Measurements from ENCODE around the gene TUBGCP2.
"Not testable (repeated sequence)": the region's sequence is repeated elsewhere in the genome, so short reads cannot be mapped to it uniquely, and the experiment has no call there.

The TUBGCP2 gene

GRCh38 chr10:133245439-133246235, 63.0 kb downstream of the TUBGCP2 start:
- no peak for DNase-seq (ENCODE audit: low spot score)

DNA sequence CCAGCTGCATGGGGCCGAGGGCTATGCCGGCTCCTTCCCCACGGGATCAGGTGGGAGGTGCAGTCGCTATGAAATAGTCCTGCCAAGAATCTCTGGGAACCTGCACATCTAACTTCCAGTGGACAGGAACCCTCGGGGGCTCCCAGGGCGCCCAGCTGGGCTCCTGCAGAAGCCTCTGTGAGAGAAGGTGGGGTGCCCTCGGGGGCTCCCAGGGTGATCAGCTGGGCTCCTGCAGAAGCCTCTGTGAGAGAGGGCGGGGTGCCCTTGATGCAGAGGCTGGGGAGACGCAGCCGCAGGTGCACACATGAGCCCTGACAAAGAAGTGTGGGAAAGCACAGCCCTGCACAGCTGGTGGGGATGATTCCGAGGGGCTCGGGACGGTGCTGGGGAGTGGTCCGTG, 65.1 kb downstream of the TUBGCP2 start:
- DNase-seq (ENCODE audit: low spot score), result no peak

GRCh38 chr10:133242611-133243356, 65.9 kb downstream of the TUBGCP2 start:
- DNase-seq (ENCODE audit: low spot score), result no peak

GRCh38 chr10:133241501-133242205, 67.0 kb downstream of the TUBGCP2 start:
- DNase-seq (ENCODE audit: low spot score), result no peak

- DNase-seq (ENCODE audit: low spot score), result no peak
Observed at GRCh38 chr10:133239990-133240389, 68.7 kb downstream of the TUBGCP2 start.

GRCh38 chr10:133238466-133238804, 70.2 kb downstream of the TUBGCP2 start:
- DNase-seq (ENCODE audit: low spot score), result no peak

GRCh38 chr10:133237588-133238465, 70.8 kb downstream of the TUBGCP2 start, which contains the start of gene VENTX:
Gene VENTX, plus strand, starts transcription at chr10:133237855. Its CDS starts 60 bp downstream, at chr10:133237915.
- DNase-seq (ENCODE audit: low spot score), result no peak

GRCh38 chr10:133237241-133237587, 71.5 kb downstream of the TUBGCP2 start:
- no peak for DNase-seq (ENCODE audit: low spot score)

DNA sequence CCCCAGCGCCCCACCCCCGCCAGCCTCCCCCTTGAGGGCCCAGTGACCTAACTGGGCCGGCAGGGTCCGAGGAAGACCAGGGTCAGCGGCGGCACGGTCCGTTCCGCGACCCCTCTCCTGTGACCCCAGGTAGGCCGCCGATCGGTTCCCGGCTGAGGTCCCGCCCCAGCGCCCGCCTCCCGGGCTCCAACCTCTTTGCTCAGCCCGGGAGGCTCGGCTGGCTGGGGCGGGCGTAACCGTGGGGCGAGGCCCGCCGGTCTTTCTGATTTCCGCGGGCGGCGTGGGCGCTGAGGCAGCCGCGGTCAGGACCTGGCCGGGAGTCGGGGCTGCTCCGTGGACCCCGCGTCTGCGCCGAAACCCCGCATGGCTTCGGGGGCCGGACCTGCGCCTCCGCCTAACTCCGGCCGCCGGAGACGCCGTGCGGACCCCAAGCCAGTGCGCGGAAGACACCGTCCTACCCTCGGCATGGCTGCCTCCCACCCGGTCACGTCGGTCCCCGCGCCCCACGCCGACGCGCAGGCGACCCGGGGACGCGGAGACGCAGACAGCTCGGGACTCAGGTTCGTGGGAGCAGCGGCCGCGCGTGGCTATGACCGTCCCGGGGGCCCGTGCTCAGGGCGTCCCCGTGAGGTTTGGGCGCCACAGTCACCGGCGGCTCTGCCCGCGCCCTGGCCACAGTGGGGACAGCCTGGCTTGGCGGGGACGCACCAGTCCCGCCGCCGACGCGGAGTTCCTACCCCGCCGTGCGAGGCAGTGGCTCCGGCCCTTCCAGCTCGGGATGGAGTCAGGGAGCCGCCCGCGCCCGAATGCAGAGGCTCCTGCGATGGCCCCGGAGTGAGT, 72.1 kb downstream of the TUBGCP2 start:
- no peak for DNase-seq (ENCODE audit: low spot score)

DNA sequence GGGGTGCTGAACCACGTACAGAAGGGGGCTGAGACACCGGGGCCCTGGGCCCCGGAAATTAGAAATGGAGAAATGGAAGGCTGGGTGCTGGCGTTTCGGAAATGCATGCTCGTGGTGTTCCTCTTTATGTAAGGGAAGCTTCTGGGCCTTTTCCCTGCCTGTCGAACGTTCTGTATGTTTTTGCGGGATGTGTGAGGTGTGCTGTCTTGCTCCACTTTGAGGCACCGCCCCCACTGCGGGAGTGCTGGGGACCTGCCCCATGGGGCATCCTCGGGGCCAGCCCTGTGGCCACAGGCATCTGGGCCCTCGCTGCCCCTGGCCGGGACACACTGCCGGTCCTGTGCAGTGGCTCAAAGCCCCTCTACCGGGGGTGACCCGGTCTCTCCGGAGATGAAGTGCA, 72.7 kb downstream of the TUBGCP2 start:
- DNase-seq (ENCODE audit: low spot score), result no peak

DNA sequence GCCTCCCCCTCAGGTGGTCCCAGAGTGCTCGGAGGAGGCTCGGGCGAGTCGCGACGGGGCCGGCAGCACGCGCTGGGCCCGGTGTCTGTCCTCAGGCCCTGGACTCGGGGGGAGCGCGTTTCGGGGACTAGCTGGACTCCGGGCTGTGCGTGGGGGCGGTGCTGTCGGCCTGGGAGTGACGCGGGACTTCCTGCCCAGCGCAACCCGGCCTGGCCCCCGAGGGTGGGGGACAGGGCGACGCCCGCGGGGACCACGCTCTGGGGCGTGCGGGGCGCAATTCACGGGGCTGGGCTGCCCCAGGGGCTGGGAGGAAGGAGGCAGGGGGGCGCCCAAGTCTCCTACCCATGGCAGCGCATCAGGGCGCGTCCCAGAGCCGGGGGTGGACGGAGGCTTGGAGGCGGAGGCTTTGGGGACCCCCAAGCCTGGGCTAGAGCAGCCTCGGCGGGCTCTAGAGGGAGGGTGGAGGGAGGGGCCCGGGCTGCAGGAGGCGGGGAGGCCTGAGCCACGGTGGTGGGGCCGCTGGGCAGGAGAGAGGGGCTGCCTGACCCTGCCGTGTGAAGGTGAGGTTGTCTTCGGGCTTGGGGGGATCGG, 73.3 kb downstream of the TUBGCP2 start:
- DNase-seq (ENCODE audit: low spot score), result no peak

GRCh38 chr10:133234796-133235195, 73.9 kb downstream of the TUBGCP2 start:
- not testable (repeated sequence) for DNase-seq (ENCODE audit: low spot score)

GRCh38 chr10:133231946-133232574, 76.6 kb downstream of the TUBGCP2 start:
- no peak for DNase-seq (ENCODE audit: low spot score)

GRCh38 chr10:133231244-133231945, 77.3 kb downstream of the TUBGCP2 start:
- DNase-seq (ENCODE audit: low spot score), result no peak

DNA sequence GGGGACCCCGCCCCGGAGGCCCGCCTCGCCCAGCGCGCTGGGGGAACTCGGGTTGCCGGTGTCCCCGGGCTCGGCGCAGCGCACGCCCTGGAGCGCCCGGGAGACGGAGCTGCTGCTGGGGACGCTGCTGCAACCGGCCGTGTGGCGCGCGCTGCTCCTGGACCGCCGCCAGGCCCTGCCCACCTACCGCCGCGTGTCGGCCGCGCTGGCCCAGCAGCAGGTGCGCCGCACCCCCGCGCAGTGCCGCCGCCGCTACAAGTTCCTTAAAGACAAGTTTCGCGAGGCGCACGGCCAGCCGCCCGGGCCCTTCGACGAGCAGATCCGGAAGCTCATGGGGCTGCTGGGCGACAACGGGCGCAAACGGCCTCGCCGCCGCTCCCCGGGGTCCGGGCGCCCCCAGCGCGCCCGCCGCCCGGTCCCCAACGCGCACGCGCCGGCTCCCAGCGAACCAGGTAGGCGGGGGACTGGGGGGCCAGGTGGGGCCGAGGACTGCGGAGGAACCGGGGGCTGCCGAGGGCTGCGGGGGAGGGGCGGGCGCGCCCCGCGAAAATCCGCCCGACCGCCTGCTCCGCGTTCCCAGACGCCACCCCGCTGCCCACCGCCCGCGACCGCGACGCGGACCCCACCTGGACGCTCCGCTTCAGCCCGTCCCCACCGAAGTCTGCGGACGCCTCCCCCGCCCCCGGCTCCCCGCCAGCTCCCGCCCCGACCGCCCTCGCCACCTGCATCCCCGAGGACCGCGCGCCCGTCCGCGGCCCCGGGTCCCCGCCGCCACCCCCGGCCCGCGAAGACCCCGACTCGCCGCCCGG, 78.1 kb downstream of the TUBGCP2 start:
- no peak for DNase-seq (ENCODE audit: low spot score)

- no peak for DNase-seq (ENCODE audit: low spot score)
Observed at GRCh38 chr10:133230044-133230361, 78.7 kb downstream of the TUBGCP2 start, which contains the start of gene UTF1. Gene UTF1, plus strand, starts transcription at chr10:133230217. Its CDS starts 72 bp downstream, at chr10:133230289.

DNA sequence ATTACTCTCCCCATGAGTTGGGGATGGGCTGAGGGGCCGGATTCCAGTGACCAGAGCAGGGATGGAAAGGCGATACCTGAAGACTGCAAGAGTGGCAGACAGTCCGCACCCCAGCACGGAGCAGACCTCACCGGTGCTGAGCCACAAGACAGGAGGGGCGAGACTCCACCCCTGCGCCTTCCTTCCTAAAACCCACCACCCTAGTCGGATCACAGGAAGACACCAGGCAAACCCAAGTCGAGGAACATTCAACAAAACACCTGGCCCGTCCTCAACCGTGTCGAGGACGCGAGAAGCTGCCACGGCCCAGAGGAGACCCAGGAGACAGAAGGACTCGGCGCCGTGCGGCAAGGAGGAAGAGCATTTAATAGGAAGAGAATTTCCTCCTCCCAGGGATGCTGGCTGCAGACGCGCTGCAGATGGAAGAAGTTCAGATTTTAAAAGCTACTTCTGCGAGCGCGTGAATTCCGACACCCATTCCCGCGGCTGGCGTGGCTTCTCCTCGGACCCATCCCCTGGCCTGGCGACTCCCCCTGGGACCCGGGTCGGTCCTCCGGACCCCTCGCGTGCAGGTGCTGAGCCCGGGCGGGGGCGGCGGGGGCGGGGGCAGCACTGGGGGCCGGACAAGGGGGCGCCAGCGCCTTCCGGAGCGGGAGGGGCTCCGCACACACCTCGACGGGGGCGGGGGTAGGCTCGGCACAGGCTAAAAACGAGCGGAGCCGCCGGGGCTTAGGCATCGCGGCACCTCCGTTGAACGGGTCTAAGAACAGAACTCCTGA, 79.2 kb downstream of the TUBGCP2 start:
- DNase-seq (ENCODE audit: low spot score), result no peak

Measured in globus pallidus (tissue), 1 donor.